ENCODE data around the gene ZDHHC14.

DNA sequence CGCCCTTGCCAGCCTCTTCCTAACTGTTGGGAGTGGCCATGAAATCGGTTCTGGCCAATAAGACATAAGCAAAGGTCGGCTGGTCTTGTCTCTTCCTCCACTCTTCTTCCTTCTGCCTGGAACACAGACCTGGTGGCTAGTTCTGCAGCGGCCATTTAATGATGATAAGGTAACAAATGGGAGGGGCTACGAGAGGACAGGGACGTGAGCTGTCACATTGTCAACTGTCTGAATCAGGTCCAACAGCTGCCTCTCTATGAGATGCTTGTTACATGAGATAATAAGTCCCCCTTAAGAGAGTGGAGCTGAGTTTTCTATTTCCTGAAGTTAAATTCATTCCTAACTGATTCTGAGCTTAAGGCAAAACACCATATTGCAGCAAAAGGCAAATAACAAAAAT is 45.2 kb upstream of the ZDHHC14 start:
- TF ChIP-seq, protein P1, sequence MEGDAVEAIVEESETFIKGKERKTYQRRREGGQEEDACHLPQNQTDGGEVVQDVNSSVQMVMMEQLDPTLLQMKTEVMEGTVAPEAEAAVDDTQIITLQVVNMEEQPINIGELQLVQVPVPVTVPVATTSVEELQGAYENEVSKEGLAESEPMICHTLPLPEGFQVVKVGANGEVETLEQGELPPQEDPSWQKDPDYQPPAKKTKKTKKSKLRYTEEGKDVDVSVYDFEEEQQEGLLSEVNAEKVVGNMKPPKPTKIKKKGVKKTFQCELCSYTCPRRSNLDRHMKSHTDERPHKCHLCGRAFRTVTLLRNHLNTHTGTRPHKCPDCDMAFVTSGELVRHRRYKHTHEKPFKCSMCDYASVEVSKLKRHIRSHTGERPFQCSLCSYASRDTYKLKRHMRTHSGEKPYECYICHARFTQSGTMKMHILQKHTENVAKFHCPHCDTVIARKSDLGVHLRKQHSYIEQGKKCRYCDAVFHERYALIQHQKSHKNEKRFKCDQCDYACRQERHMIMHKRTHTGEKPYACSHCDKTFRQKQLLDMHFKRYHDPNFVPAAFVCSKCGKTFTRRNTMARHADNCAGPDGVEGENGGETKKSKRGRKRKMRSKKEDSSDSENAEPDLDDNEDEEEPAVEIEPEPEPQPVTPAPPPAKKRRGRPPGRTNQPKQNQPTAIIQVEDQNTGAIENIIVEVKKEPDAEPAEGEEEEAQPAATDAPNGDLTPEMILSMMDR (IDR thresholded peaks at IDR 0.05) = no peak
- TF ChIP-seq POLR2A (IDR thresholded peaks at IDR 0.05) = no peak

All from body of pancreas (tissue), 4 donors.